Activated CD8-positive, alpha-beta T cell treated with anti-CD3 and anti-CD28 coated beads, Interleukin-2, amount 10 ng/mL, durations not matched to agents 7 days and 5 days (primary cell): Measurements from ENCODE around the gene PLA2G2D. TPM values are rescaled to one million over a fixed set of nuclear protein-coding genes. Genes with fewer than 3 reads are reported as not detected.

ENCODE experiments used
- ATAC-seq: fragments of 150-1000 bp; cut with Tn5 transposase; one replicate; pipeline ENCODE4 v1.10.0; 2021; ENCODE audit warnings: moderate library complexity
- CTCF ChIA-PET: fragments of 350-600 bp; sonication (Branson Sonifier 250); formaldehyde crosslinking; loops from one replicate; lab custom pipeline; 2021; ENCODE audit warnings: antibody characterized with exemption; lab: Charles Lee
- POLR2A ChIA-PET: fragments of 350-600 bp; sonication (Branson Sonifier 250); formaldehyde crosslinking; loops from one replicate; lab custom pipeline; 2021; ENCODE audit warnings: antibody characterized with exemption; lab: Charles Lee
- DNase-seq: peaks from one replicate; pipeline ENCODE4 v3.0.0-alpha.2; 2020
- H3K27ac Mint-ChIP-seq: one replicate; pipeline ENCODE4 v1.8.0; 2021; ENCODE audit warnings: mild to moderate bottlenecking, mixed read lengths
- H3K27me3 Mint-ChIP-seq: one replicate; pipeline ENCODE4 v1.8.0; 2021; ENCODE audit warnings: low read depth, mixed read lengths
- H3K36me3 Mint-ChIP-seq: one replicate; pipeline ENCODE4 v1.8.0; 2021; ENCODE audit warnings: low read depth, mixed read lengths
- H3K4me1 Mint-ChIP-seq: one replicate; pipeline ENCODE4 v1.8.0; 2021; ENCODE audit warnings: low read depth, mixed read lengths
- H3K4me3 Mint-ChIP-seq: one replicate; pipeline ENCODE4 v1.8.0; 2021; ENCODE audit warnings: mild to moderate bottlenecking, mixed read lengths
- H3K9me3 Mint-ChIP-seq: one replicate; pipeline ENCODE4 v1.8.0; 2022; ENCODE audit warnings: mixed read lengths; ENCODE audit not compliant: insufficient read depth
- total RNA-seq, 2 experiments: library from RNA; stranded (reverse); gene quantifications; one replicate each; pipeline ENCODE4 v1.2.3, GENCODE V29; 2021

Gene PLA2G2D
- total RNA-seq, 2 experiments from 2014 or later: not detected

GRCh38 chr1:20069874-20070273 is 49.5 kb downstream of the PLA2G2D start, which contains the start of gene PLA2G5:
PLA2G5 (plus strand) TSS chr1:20070194; CDS start chr1:20084831, 14,637 bp downstream.
- no peaks in the 10 kb centered on the region for H3K4me1 Mint-ChIP-seq
- no peaks in the 10 kb centered on the region for H3K36me3 Mint-ChIP-seq
- peaks cover 24% of the 10 kb centered on the region for H3K27me3 Mint-ChIP-seq
- no peak within 1 kb of the TSS for H3K27ac Mint-ChIP-seq
- ChIA-PET POLR2A (interaction anchor here (0.8 kb wide), 1 partner anchor 16 kb away, joined by 3 read pairs; no protein-coding TSS in a partner anchor), CTCF (no interaction called here)
- ATAC-seq: no peak
- no peak for DNase-seq
- H3K9me3 Mint-ChIP-seq: no peaks in the 10 kb centered on the region
- no peak within 1 kb of the TSS for H3K4me3 Mint-ChIP-seq

GRCh38 chr1:20068722-20069121 is 50.6 kb downstream of the PLA2G2D start:
- ATAC-seq (no peak), DNase-seq (no peak)
- ChIA-PET CTCF (no interaction called here), POLR2A (no interaction called here)
- H3K4me3 Mint-ChIP-seq: no peak overlapping the region
- peaks cover 24% of the 10 kb centered on the region for H3K27me3 Mint-ChIP-seq
- H3K27ac Mint-ChIP-seq: no peak overlapping the region
- no peaks in the 10 kb centered on the region for H3K36me3 Mint-ChIP-seq
- no peaks in the 10 kb centered on the region for H3K4me1 Mint-ChIP-seq
- no peaks in the 10 kb centered on the region for H3K9me3 Mint-ChIP-seq

- ATAC-seq (no peak), DNase-seq (no peak)
- Mint-ChIP-seq H3K4me3 (no peak overlapping the region), H3K9me3 (no peaks in the 10 kb centered on the region), H3K27ac (no peak overlapping the region), H3K36me3 (no peaks in the 10 kb centered on the region), H3K4me1 (peaks cover 14% of the 10 kb centered on the region), H3K27me3 (peaks cover 12% of the 10 kb centered on the region)
- CTCF ChIA-PET: no interaction called here
- POLR2A ChIA-PET: no interaction called here
Measured at GRCh38 chr1:20063861-20064292, 55.5 kb downstream of the PLA2G2D start.

Other genes starting within 250 kb of the PLA2G2D start
- gene OTUD3, start 237.1 kb downstream of the PLA2G2D start, total RNA-seq: 10 to 100 TPM in 1 of 2 experiments, 1 to 10 TPM in 1; 9.7 to 10.4 TPM
- not detected for gene PLA2G2E, start 195.9 kb downstream of the PLA2G2D start, total RNA-seq
- not detected for gene PLA2G2A, start 139.9 kb downstream of the PLA2G2D start, total RNA-seq
- gene PLA2G5, start 49.3 kb downstream of the PLA2G2D start, total RNA-seq: not detected
- gene PLA2G2F, start 19.8 kb upstream of the PLA2G2D start, total RNA-seq: not detected
- gene UBXN10, start 66.6 kb upstream of the PLA2G2D start, total RNA-seq: under 1 TPM; 0.21 to 0.29 TPM
- gene PLA2G2C, start 67.0 kb upstream of the PLA2G2D start, total RNA-seq: not detected
- gene VWA5B1, start 171.3 kb upstream of the PLA2G2D start, total RNA-seq: not detected